Activated CD8-positive, alpha-beta memory T cell treated with anti-CD3 and anti-CD28 coated beads, Interleukin-2, amount 50 U/mL, for 1 hour (primary cell): ENCODE results near the gene SMIM31.

Experiments
- DNase-seq: peaks from one replicate; pipeline ENCODE4 v3.0.0-alpha.2; 2020; ENCODE audit errors: extremely low read depth

Gene SMIM31

GRCh38 chr4:164753873-164754488, at the start of gene SMIM31:
SMIM31 (plus strand) TSS chr4:164754131; CDS start chr4:164770444, 16,313 bp downstream.
- DNase-seq, result no peak

GRCh38 chr4:164706675-164707074, 47.3 kb upstream of the SMIM31 start:
- DNase-seq, result no peak

GRCh38 chr4:164716901-164717300, 37.0 kb upstream of the SMIM31 start:
- no peak for DNase-seq

GRCh38 chr4:164718827-164719226, 35.1 kb upstream of the SMIM31 start:
- no peak for DNase-seq

- no peak for DNase-seq
These were observed 28.9 kb upstream of the SMIM31 start for GRCh38 chr4:164725066-164725465.

GRCh38 chr4:164730705-164731393, 23.1 kb upstream of the SMIM31 start:
- no peak for DNase-seq

GRCh38 chr4:164731827-164732474, 22.0 kb upstream of the SMIM31 start:
- no peak for DNase-seq

GRCh38 chr4:164734484-164734883, 19.4 kb upstream of the SMIM31 start:
- DNase-seq, result no peak

- DNase-seq, result no peak
These were observed 5.6 kb upstream of the SMIM31 start for GRCh38 chr4:164748375-164748774.

GRCh38 chr4:164755432-164755831, 1.5 kb downstream of the SMIM31 start:
- DNase-seq, result no peak

GRCh38 chr4:164756686-164757085, 2.8 kb downstream of the SMIM31 start:
- DNase-seq, result no peak

- no peak for DNase-seq
These were observed 7.3 kb downstream of the SMIM31 start for GRCh38 chr4:164761241-164761640.

GRCh38 chr4:164761746-164762275, 7.9 kb downstream of the SMIM31 start:
- DNase-seq, result no peak

GRCh38 chr4:164765096-164765495, 11.2 kb downstream of the SMIM31 start:
- DNase-seq, result no peak

- DNase-seq, result no peak
These were observed 11.9 kb downstream of the SMIM31 start for GRCh38 chr4:164765833-164766232.

- no peak for DNase-seq
These were observed 14.6 kb downstream of the SMIM31 start for GRCh38 chr4:164768516-164768915.

- no peak for DNase-seq
These were observed 16.2 kb downstream of the SMIM31 start for GRCh38 chr4:164770010-164770724.

GRCh38 chr4:164771088-164771487, 17.2 kb downstream of the SMIM31 start:
- no peak for DNase-seq

GRCh38 chr4:164772076-164772475, 18.1 kb downstream of the SMIM31 start:
- no peak for DNase-seq

- no peak for DNase-seq
These were observed 25.1 kb downstream of the SMIM31 start for GRCh38 chr4:164779080-164779479.

- no peak for DNase-seq
These were observed 25.9 kb downstream of the SMIM31 start for GRCh38 chr4:164779811-164780216.

GRCh38 chr4:164780839-164781238, 26.9 kb downstream of the SMIM31 start:
- no peak for DNase-seq
